K562 (cell line): ENCODE results near the gene ROM1. TPM values are rescaled to one million over a fixed set of nuclear protein-coding genes. Genes with fewer than 3 reads are reported as not detected.

Experiments used
- BRF1 ChIP-seq: IDR thresholded peaks from 3 replicates; pipeline ENCODE4 v1.6.1; 2011; ENCODE audit warnings: borderline replicate concordance, mild to moderate bottlenecking; ENCODE audit not compliant: insufficient read length; ENCODE audit errors: extremely low read depth
- CBFA2T2 ChIP-seq: fragments of 450-650 bp; conservative IDR thresholded peaks from 2 replicates; pipeline ENCODE4 v1.6.1; 2017; ENCODE audit warnings: mild to moderate bottlenecking
- CCNT2 ChIP-seq: IDR thresholded peaks from 2 replicates; pipeline ENCODE4 v1.6.1; 2011; ENCODE audit warnings: borderline replicate concordance, low read depth, mild to moderate bottlenecking, moderate library complexity, mixed read lengths, low read length; ENCODE audit not compliant: insufficient read length; ENCODE audit errors: extremely low read depth
- DDX20 ChIP-seq: fragments of 450-650 bp; IDR thresholded peaks from 2 replicates; pipeline ENCODE4 v1.6.1; 2016; ENCODE audit warnings: missing genetic modification characterization, low read depth, mild to moderate bottlenecking, missing compliant biosample characterization, moderate library complexity
- GATAD2B ChIP-seq: fragments of 450-650 bp; IDR thresholded peaks from 2 replicates; pipeline ENCODE4 v1.6.1; 2017; ENCODE audit warnings: mild to moderate bottlenecking, borderline replicate concordance
- PHF8 ChIP-seq: fragments of 200-600 bp; sonication (generic); IDR thresholded peaks from 2 replicates; pipeline ENCODE4 v1.6.1; 2012; ENCODE audit warnings: mixed run types, mild to moderate bottlenecking, inconsistent platforms, low read length, moderate library complexity, borderline replicate concordance
- RBM34 ChIP-seq: fragments of 200-400 bp; formaldehyde crosslinking; IDR thresholded peaks from 2 replicates; pipeline ENCODE4 v1.6.1; 2018; ENCODE audit warnings: low read length, borderline replicate concordance; ENCODE audit not compliant: insufficient read depth
- SAFB ChIP-seq: fragments of 200-400 bp; formaldehyde crosslinking; IDR thresholded peaks from 2 replicates; pipeline ENCODE4 v1.6.1; 2017; ENCODE audit warnings: low read depth, low read length, borderline replicate concordance
- SRF ChIP-seq, 2 experiments: fragments of 250-450, 450-650 bp in 1 of 2; sonication (Bioruptor Pico) in 1 of 2; sonication (generic) in 1 of 2; formaldehyde crosslinking; IDR thresholded peaks; 2 replicates each; pipeline versions ENCODE4 v1.5.0 to v1.5.1; 2020 to 2022; ENCODE audit warnings: mild to moderate bottlenecking in 1 of 2, missing genetic modification reagents in 1 of 2
- ZNF586 ChIP-seq: fragments of 450-650 bp; formaldehyde crosslinking; conservative IDR thresholded peaks from 2 replicates; pipeline ENCODE4 v1.4.0; 2020; ENCODE audit warnings: mild to moderate bottlenecking, moderate library complexity
- ZNF696 ChIP-seq: fragments of 250-450 bp; sonication (Bioruptor Pico); conservative IDR thresholded peaks from 2 replicates; pipeline ENCODE4 v1.4.0; 2020; ENCODE audit warnings: mild to moderate bottlenecking, moderate library complexity
- polyA plus RNA-seq, 8 experiments: library from polyadenylated mRNA; depleted of rRNA in 4 of 8; stranded (reverse) in 5 of 8; unstranded in 3 of 8; fragments of >200 nt; fragmentation: Nextera tagmentation in 2 of 8; fragmentation: Illumina TruSeq in 1 of 8; extraction: Ambion mirVana in 2 of 8; extraction: Trizol in 1 of 8; gene quantifications; 2 replicates each; pipeline versions ENCODE4 v1.2.1 to v1.2.3, GENCODE V29; 2011 to 2014; ENCODE audit warnings: inconsistent platforms in 1 of 8, missing spikeins in 1 of 8
- total RNA-seq, 7 experiments: library from RNA; depleted of rRNA in 6 of 7; stranded (reverse); fragments of >200 nt in 6 of 7; fragmentation: Illumina TruSeq in 2 of 7; extraction: Trizol in 2 of 7; gene quantifications; 2 replicates each; pipeline versions ENCODE4 v1.2.1 to v1.2.3, GENCODE V29; 2011 to 2021; ENCODE audit warnings: low replicate concordance in 1 of 7
- TF ChIP-seq, protein P1 (sequence below): fragments of 150-350 bp; conservative IDR thresholded peaks from 2 replicates; pipeline ENCODE4 v1.6.1; 2014; ENCODE audit warnings: low read length
- TF ChIP-seq, protein P2 (sequence below), 2 experiments: fragments of 250-450 bp in 1 of 2; fragments of 450-650 bp in 1 of 2; sonication (Bioruptor Pico) in 1 of 2; IDR thresholded peaks; 2 replicates each; pipeline versions ENCODE4 v1.6.1 to v1.8.0; 2016 to 2021; ENCODE audit warnings: mild to moderate bottlenecking in 2 of 2, moderate library complexity in 2 of 2, missing compliant biosample characterization in 1 of 2, missing genetic modification characterization in 1 of 2
- TF ChIP-seq, protein P3 (sequence below): fragments of 450-650 bp; conservative IDR thresholded peaks from 2 replicates; pipeline ENCODE4 v1.6.1; 2016; ENCODE audit warnings: missing genetic modification characterization, low read depth, mild to moderate bottlenecking, control low read depth, missing compliant biosample characterization
- TF ChIP-seq, protein P4 (sequence below): fragments of 450-650 bp; formaldehyde crosslinking; IDR thresholded peaks from 2 replicates; pipeline ENCODE4 v1.4.0; 2020; ENCODE audit warnings: mild to moderate bottlenecking, moderate library complexity
- TF ChIP-seq, protein P5 (sequence below): sonication (generic); formaldehyde crosslinking; IDR thresholded peaks from 2 replicates; pipeline ENCODE4 v1.8.1; 2023; ENCODE audit warnings: mild to moderate bottlenecking, missing genetic modification reagents
- TF ChIP-seq, protein P6 (sequence below): fragments of 450-650 bp; IDR thresholded peaks from 2 replicates; pipeline ENCODE4 v1.6.1; 2016

ROM1 gene
- total and polyA plus RNA-seq, 9 of the 15 experiments (the other 6 are each of a cell fraction or from before 2014, with no cell fraction given) = 0.75 to 4.0 (median 2.6) TPM

DNA sequence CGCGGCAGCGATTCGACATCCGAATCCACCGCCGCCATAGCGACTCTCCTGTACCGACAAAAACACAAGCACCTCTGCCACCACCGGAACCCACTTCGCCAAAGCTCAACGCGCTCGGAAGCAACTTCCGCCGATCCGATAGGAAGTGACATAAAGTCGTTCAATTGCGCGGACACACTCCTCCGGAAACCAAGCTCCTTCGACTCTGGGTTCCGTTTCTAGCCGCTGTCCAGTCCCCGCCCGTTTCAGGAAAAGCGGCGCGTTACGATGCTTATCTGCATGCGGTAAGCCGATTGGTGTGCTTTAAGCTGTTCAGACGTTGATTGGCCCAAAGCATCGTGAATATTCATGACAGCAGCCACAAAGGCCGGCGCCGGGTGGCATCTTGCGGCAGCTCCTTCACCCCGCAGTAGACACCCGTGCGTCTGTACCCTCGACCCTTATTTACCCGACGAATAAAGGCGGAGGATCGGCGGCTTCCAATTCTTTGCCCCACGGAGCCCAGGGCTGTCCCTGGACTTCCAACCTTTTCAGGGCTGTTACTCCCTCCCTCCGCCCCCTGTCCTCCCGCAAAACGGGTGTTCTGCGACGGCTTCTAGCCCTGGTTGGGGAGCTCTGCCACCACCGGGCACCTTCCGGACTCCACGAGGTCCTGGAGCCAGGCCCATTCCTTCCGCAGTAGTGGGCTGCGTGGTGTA is 21.5 kb upstream of the ROM1 start, which contains the start of gene TUT1 (continued):
- TF ChIP-seq DDX20 (tag) (no peak), GATAD2B (peak; percentile 83; the same call in 1 of the 2 replicates), PHF8 (peak; percentile 64; the same call in 1 of the 2 replicates), ZNF696 (no peak), SAFB (no peak), ZNF586 (CRISPR knock-in tag) (no peak), CCNT2 (no peak), CBFA2T2 (no peak), SRF (CRISPR knock-in tag; IDR thresholded peaks at IDR 0.05) (peak in 1 of 2 experiments; percentile 80; a peak in 2 of 4 replicates), RBM34 (no peak), BRF1 (no peak)
- TF ChIP-seq, protein P1, sequence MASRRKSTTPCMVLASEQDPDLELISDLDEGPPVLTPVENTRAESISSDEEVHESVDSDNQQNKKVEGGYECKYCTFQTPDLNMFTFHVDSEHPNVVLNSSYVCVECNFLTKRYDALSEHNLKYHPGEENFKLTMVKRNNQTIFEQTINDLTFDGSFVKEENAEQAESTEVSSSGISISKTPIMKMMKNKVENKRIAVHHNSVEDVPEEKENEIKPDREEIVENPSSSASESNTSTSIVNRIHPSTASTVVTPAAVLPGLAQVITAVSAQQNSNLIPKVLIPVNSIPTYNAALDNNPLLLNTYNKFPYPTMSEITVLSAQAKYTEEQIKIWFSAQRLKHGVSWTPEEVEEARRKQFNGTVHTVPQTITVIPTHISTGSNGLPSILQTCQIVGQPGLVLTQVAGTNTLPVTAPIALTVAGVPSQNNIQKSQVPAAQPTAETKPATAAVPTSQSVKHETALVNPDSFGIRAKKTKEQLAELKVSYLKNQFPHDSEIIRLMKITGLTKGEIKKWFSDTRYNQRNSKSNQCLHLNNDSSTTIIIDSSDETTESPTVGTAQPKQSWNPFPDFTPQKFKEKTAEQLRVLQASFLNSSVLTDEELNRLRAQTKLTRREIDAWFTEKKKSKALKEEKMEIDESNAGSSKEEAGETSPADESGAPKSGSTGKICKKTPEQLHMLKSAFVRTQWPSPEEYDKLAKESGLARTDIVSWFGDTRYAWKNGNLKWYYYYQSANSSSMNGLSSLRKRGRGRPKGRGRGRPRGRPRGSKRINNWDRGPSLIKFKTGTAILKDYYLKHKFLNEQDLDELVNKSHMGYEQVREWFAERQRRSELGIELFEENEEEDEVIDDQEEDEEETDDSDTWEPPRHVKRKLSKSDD = peak; percentile 77; the same call in 1 of the 2 replicates
- TF ChIP-seq, protein P2, sequence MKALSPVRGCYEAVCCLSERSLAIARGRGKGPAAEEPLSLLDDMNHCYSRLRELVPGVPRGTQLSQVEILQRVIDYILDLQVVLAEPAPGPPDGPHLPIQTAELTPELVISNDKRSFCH (CRISPR knock-in tag; IDR thresholded peaks at IDR 0.05) = no peak
- TF ChIP-seq, protein P2 (tag; IDR thresholded peaks at IDR 0.05) = peak; percentile 67
- TF ChIP-seq, protein P3, sequence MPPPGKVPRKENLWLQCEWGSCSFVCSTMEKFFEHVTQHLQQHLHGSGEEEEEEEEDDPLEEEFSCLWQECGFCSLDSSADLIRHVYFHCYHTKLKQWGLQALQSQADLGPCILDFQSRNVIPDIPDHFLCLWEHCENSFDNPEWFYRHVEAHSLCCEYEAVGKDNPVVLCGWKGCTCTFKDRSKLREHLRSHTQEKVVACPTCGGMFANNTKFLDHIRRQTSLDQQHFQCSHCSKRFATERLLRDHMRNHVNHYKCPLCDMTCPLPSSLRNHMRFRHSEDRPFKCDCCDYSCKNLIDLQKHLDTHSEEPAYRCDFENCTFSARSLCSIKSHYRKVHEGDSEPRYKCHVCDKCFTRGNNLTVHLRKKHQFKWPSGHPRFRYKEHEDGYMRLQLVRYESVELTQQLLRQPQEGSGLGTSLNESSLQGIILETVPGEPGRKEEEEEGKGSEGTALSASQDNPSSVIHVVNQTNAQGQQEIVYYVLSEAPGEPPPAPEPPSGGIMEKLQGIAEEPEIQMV (tag) = no peak
- TF ChIP-seq, protein P4, sequence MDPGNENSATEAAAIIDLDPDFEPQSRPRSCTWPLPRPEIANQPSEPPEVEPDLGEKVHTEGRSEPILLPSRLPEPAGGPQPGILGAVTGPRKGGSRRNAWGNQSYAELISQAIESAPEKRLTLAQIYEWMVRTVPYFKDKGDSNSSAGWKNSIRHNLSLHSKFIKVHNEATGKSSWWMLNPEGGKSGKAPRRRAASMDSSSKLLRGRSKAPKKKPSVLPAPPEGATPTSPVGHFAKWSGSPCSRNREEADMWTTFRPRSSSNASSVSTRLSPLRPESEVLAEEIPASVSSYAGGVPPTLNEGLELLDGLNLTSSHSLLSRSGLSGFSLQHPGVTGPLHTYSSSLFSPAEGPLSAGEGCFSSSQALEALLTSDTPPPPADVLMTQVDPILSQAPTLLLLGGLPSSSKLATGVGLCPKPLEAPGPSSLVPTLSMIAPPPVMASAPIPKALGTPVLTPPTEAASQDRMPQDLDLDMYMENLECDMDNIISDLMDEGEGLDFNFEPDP (CRISPR knock-in tag) = no peak
- TF ChIP-seq, protein P5, sequence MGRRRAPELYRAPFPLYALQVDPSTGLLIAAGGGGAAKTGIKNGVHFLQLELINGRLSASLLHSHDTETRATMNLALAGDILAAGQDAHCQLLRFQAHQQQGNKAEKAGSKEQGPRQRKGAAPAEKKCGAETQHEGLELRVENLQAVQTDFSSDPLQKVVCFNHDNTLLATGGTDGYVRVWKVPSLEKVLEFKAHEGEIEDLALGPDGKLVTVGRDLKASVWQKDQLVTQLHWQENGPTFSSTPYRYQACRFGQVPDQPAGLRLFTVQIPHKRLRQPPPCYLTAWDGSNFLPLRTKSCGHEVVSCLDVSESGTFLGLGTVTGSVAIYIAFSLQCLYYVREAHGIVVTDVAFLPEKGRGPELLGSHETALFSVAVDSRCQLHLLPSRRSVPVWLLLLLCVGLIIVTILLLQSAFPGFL (CRISPR knock-in tag) = no peak
- TF ChIP-seq, protein P6, sequence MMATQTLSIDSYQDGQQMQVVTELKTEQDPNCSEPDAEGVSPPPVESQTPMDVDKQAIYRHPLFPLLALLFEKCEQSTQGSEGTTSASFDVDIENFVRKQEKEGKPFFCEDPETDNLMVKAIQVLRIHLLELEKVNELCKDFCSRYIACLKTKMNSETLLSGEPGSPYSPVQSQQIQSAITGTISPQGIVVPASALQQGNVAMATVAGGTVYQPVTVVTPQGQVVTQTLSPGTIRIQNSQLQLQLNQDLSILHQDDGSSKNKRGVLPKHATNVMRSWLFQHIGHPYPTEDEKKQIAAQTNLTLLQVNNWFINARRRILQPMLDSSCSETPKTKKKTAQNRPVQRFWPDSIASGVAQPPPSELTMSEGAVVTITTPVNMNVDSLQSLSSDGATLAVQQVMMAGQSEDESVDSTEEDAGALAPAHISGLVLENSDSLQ = peak; percentile 89
